Natural killer cell treated with Interleukin-12 subunit alpha and Interleukin-12 subunit beta and Interleukin-15 and Interleukin-18, amount 100 ng/mL, for 72 hours (primary cell): ENCODE results near the gene HCRTR1. TPM values are rescaled to one million over a fixed set of nuclear protein-coding genes. Genes with fewer than 3 reads are reported as not detected.
A peak's percentile ranks its signal among the peaks of the same experiment; 100 is the strongest.

ENCODE experiments used
- ATAC-seq, 2 donors: fragments of 150-1000 bp; cut with Tn5 transposase in 1 of 2; sonication (Bioruptor Pico), chemical (Tn5 transposase) in 1 of 2; 2 replicates each; pipeline ENCODE4 v1.10.0; 2021
- DNase-seq: peaks from one replicate; pipeline ENCODE4 v3.0.0; 2022; ENCODE audit warnings: low spot score
- H3K27ac Mint-ChIP-seq, 2 donors: 1 replicate in 1 of 2; 2 replicates in 1 of 2; pipeline ENCODE4 v1.8.0; 2022; ENCODE audit warnings: mixed read lengths in 2 of 2, mild to moderate bottlenecking in 1 of 2, moderate library complexity in 1 of 2
- H3K27me3 Mint-ChIP-seq, 2 donors: 1 replicate in 1 of 2; 2 replicates in 1 of 2; pipeline ENCODE4 v1.8.0; 2022; ENCODE audit warnings: mixed read lengths in 2 of 2
- H3K36me3 Mint-ChIP-seq: one replicate; pipeline ENCODE4 v1.8.0; 2022; ENCODE audit warnings: mixed read lengths
- H3K4me1 Mint-ChIP-seq, 2 donors: 1 replicate in 1 of 2; 2 replicates in 1 of 2; pipeline ENCODE4 v1.8.0; 2022; ENCODE audit warnings: low read depth in 2 of 2, mixed read lengths in 2 of 2, mild to moderate bottlenecking in 1 of 2
- H3K4me3 Mint-ChIP-seq: one replicate; pipeline ENCODE4 v1.8.0; 2022; ENCODE audit warnings: mixed read lengths
- H3K9me3 Mint-ChIP-seq: 2 replicates; pipeline ENCODE4 v1.8.0; 2022; ENCODE audit warnings: mixed read lengths
- total RNA-seq, 2 donors: library from RNA; stranded (reverse); gene quantifications; one replicate each; pipeline ENCODE4 v1.2.3, GENCODE V29; 2022

HCRTR1 gene
- total RNA-seq, 2 donors from 2014 or later = not detected

DNA sequence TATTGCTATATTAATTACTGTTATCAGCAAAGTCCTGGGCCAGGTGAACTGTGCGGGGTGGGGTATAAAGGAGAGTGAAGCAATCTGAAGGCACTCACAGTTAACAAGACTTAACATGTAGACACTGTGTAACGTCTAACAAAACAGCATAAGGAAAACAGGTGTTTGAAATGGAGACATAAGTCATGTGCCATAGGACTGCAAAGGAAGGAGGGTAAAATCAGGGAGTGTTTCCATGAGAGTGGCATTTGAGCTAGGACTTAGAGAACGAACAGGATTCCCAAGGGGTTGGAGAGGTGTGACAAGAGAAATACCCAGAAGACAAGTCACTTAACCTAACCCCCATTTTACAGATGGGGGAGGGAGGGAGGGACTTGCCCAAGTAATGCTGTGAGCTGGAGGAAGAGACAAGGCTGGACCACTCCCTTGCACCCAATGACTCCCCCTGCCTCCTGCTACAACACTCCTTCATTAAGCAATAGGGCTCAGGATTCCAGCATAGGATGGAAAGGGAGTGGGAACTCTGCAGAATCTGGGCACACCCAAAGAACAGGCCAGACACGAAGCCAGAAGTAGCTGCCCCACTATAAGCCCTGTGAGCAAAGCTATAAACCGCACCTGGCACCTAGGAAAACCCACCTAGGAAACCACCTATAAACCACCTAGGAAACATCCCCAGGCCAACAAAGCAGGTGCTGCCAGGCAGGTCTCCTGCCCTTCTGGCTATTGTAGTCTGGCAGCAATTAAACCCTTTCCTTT, 20.6 kb downstream of the HCRTR1 start:
- Mint-ChIP-seq H3K4me3 (no peak overlapping the region), H3K4me1 (peaks cover 23 to 30% of the 10 kb centered on the region in 2 donors), H3K36me3 (no peaks in the 10 kb centered on the region), H3K9me3 (no peaks in the 10 kb centered on the region), H3K27ac (peak overlapping the region; percentile 16 to 51), H3K27me3 (no peaks in the 10 kb centered on the region)
- no peak for ATAC-seq
- no peak for DNase-seq

DNA sequence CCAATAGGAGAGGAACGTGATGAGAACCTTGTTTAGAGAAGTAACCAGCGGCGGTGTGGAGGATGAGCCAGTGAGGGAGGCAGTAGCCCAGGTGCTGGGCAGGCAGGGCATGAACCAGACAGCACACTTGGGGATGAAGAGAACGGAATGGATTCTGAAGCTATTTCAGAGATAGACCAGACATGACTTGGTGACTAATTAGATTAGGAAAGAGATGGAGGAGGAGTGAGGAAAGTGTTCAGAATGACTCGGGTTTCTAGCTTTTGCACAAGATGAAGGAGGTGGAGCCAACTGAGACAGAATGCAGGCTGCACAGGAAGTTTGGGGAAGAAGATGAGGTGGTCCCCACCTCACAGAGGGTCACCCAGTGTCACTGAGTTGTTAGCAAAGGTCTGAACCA, 22.1 kb downstream of the HCRTR1 start:
- Mint-ChIP-seq H3K9me3 (no peaks in the 10 kb centered on the region), H3K4me3 (no peak overlapping the region), H3K4me1 (peaks cover 32 to 39% of the 10 kb centered on the region in 2 donors), H3K27ac (no peak overlapping the region), H3K27me3 (no peaks in the 10 kb centered on the region), H3K36me3 (no peaks in the 10 kb centered on the region)
- ATAC-seq (no peak), DNase-seq (no peak)

DNA sequence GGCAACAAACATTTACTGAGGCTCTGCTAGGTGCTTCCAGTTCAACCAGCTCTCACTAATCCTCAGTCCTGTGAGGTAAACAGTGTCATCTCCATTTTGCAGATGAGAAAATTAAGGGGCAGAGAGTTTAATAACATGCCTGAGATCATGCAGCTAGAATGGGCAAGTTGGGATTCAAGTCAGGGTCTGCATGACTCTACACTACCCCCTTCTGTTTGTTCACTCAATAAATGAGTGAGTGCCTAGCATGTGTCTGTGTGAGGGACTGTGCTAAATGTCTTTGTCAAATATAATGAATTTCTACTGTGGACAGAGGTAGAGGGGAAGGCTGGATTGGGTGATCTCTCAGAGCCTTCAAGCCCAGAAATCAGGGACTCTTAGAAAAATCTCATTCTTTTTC, 22.7 kb downstream of the HCRTR1 start:
- Mint-ChIP-seq H3K36me3 (no peaks in the 10 kb centered on the region), H3K27me3 (no peaks in the 10 kb centered on the region), H3K4me3 (no peak overlapping the region), H3K27ac (no peak overlapping the region), H3K9me3 (no peaks in the 10 kb centered on the region), H3K4me1 (peaks cover 32 to 44% of the 10 kb centered on the region in 2 donors)
- ATAC-seq (no peak), DNase-seq (no peak)

DNA sequence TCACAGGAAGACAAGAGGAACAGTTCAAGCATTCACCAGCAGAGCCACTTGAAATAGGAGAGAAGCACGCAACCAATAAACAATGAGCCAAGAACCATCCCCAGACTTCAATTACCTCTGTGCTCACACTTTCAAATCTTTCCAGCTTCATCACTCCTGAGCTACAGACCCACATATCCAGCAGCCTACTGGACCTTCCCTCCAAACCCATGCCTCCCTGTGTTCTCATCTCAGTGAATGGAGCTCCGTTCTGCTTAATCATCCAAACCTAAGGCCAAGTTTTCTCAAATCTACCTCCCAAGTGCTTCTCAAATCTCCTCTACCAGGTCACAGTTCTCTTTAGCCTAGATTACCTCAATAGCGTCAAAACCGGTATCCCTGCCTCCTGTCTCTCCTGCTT, 23.5 kb downstream of the HCRTR1 start:
- Mint-ChIP-seq H3K4me1 (peaks cover 34 to 45% of the 10 kb centered on the region in 2 donors), H3K4me3 (no peak overlapping the region), H3K27me3 (no peaks in the 10 kb centered on the region), H3K9me3 (no peaks in the 10 kb centered on the region), H3K36me3 (no peaks in the 10 kb centered on the region), H3K27ac (no peak overlapping the region)
- no peak for DNase-seq
- ATAC-seq = no peak

DNA sequence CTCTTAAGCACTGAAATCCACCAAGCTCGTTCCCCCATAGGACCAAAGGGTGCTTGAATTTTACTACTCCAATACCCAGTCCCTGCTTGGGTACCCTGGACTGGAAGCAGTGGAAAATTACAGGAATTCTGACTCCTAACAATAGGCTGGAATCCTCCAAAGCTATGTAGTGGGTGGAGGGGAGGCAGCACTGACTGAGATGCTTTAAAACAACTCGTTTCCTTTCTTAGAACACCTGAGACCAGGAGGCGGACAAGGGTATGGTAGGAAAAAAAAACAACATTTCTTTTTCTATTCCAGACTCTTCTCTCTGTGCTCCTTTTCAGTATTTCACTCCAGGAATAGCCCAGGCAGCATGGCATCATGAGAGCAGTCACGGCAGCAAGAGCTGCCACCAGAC, 24.9 kb downstream of the HCRTR1 start:
- Mint-ChIP-seq H3K4me1 (peaks cover 34 to 47% of the 10 kb centered on the region in 2 donors), H3K27me3 (no peaks in the 10 kb centered on the region), H3K9me3 (peaks cover 6% of the 10 kb centered on the region), H3K36me3 (peaks cover 7% of the 10 kb centered on the region), H3K27ac (no peak overlapping the region), H3K4me3 (no peak overlapping the region)
- ATAC-seq = no peak
- DNase-seq = no peak

DNA sequence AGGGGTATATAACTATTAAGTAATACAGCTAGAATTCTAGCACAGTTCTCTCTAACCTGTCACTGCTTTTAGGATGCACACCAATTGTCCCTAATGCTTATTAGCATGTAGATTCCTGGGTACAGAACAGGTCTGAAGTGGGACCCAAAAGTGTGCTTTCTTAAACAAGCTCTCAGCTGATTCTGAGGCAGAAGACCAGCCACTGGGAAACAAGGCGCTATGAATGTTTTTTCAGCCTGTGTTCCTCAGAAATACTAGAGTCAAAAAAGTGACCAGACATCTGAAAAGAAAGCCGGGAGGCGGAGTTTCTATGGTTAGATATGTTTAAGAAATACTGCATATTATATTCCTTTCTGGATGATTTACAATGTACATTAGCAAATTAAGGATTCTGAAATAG, 25.4 kb downstream of the HCRTR1 start:
- H3K36me3 Mint-ChIP-seq = peaks cover 7% of the 10 kb centered on the region
- ATAC-seq (no peak), DNase-seq (no peak)
- H3K27me3 Mint-ChIP-seq = no peaks in the 10 kb centered on the region
- H3K4me3 Mint-ChIP-seq = no peak overlapping the region
- H3K9me3 Mint-ChIP-seq = peaks cover 6% of the 10 kb centered on the region
- no peak overlapping the region for H3K27ac Mint-ChIP-seq
- H3K4me1 Mint-ChIP-seq = peaks cover 31 to 44% of the 10 kb centered on the region in 2 donors

DNA sequence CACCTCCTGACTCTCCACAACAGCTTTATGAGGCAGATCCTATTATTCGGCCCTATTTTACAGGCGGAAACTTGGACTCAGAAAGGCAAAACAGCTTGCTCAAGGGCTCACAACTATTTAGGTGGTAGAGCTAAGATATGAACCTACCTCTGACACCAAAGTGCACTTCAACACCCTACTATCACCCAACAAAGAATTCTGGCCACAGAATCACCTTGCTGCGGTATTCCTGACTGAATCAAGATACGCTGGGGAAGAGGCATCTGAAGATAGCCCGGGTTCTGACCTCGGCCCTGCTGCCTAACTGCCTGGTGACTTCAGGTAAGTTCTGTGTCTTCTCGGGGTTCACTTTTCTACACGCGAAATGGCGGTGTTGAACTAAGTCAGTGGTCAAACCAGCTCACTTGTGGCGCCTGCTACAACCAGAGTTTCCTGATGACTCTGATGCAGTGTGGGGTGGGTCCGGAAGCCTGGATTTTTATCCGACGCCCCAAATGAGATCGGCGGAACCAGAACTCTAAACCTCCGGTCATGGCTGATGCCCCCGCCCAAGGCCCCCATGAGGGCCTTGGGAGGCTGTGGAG, 26.6 kb downstream of the HCRTR1 start:
- Mint-ChIP-seq H3K36me3 (peaks cover 7% of the 10 kb centered on the region), H3K4me3 (peak overlapping the region; percentile 92), H3K27me3 (no peaks in the 10 kb centered on the region), H3K9me3 (peaks cover 6% of the 10 kb centered on the region), H3K27ac (peak overlapping the region; percentile 87 to 96), H3K4me1 (peaks cover 27 to 33% of the 10 kb centered on the region in 2 donors)
- no peak for DNase-seq
- peak; percentile 73 for ATAC-seq

DNA sequence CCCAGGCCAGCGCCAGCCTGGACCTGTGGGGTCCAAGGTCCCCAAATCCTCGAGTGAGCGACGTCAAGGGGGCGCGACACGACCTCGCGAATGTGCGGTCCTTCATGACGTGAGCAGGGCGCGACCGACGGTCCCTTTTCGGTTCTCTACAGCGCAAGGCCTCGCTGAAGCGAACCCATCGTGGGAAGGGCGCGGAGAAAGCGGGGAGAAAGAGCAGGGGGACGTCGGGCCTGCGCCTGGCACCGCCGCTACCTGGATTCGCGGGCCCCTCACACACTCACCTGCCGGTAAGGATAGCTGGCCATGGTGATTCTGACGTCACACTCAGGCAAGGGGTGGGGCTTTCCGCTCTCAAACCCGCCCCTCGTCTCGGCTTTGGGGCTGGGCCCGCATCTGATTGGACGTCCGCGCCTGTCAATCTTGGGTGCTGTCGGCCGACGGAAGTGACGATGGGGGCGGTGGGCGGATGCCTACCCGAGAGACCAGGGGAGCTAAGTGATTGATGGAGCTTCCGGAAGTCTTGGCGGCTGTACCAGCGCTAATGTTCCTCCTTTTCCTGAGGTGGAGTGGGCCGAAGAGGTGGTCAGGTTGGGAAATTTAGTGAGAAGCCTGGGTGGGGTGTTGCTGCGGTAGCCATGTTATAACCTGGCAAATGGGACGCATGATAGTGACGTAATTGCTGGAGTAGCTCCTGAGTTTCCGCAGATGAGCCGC, 27.2 kb downstream of the HCRTR1 start, which contains the start of gene PEF1:
Gene PEF1, minus strand, starts transcription at position 317 of the 714 bp plus-strand sequence. Its CDS starts 12 bp downstream, at position 305.
- H3K9me3 Mint-ChIP-seq = peaks cover 6% of the 10 kb centered on the region
- peak within 1 kb of the TSS; percentile 87 to 96 for H3K27ac Mint-ChIP-seq
- no peaks in the 10 kb centered on the region for H3K27me3 Mint-ChIP-seq
- ATAC-seq (peak; percentile 95 to 96), DNase-seq (peak; percentile 99)
- H3K4me1 Mint-ChIP-seq = peaks cover 27 to 33% of the 10 kb centered on the region in 2 donors
- H3K4me3 Mint-ChIP-seq = peak within 1 kb of the TSS; percentile 92
- H3K36me3 Mint-ChIP-seq = peaks cover 7% of the 10 kb centered on the region

DNA sequence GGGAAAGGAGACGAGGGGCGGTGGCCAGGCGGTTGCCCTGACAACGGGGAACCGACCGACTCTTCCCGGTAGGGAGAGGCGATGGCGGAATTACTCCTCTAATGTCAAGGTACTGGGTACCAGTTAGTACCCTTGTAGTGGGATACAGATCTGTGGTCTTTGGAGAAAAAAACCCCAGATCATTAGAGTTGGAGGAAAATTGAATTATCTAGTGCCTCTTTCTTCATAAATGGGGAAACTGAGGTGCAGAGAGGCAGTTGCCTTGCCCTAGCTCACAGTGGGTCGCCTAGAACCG, 27.7 kb downstream of the HCRTR1 start:
- Mint-ChIP-seq H3K27ac (peak overlapping the region; percentile 87 to 96), H3K27me3 (no peaks in the 10 kb centered on the region), H3K9me3 (peaks cover 6% of the 10 kb centered on the region), H3K4me1 (peaks cover 27 to 33% of the 10 kb centered on the region in 2 donors), H3K36me3 (peaks cover 7% of the 10 kb centered on the region), H3K4me3 (peak overlapping the region; percentile 92)
- DNase-seq (no peak), ATAC-seq (no peak)

DNA sequence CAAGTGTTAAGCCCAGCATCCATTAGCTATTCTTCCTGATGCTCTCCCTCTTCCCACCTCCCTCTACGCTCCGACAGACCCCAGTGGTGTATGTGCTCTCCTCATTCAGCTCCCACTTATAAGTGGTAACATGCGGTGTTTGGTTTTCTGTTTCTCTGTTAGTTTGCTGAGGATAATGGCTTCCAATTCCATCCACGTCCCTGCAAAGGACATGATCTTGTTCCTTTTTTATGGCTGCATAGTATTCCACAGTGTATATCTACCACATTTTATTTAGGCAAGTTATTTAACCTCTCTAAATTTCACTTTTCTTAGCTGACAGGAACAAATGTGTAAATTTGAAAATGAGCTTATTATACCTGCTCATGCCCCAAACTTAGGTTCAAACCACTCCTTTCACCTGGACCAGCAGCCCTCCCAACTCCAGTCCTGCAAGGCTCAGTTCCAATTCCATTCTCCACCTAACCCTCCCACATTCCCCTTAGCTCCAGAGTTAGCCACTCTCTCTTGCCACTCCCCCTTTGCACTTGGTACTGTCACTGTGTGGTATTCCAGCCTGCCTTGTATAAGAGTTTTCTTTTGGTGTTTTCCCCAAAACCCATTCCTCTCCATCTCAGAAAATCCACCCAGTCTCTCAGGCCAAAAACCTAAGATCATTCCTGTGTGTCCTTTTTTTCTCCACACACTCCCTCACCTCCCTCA, 28.9 kb downstream of the HCRTR1 start:
- Mint-ChIP-seq H3K27me3 (no peaks in the 10 kb centered on the region), H3K27ac (peak overlapping the region; percentile 87 to 96), H3K4me3 (peak overlapping the region; percentile 92), H3K4me1 (peaks cover 27 to 33% of the 10 kb centered on the region in 2 donors), H3K36me3 (peaks cover 7% of the 10 kb centered on the region), H3K9me3 (peaks cover 6% of the 10 kb centered on the region)
- ATAC-seq (no peak), DNase-seq (no peak)

DNA sequence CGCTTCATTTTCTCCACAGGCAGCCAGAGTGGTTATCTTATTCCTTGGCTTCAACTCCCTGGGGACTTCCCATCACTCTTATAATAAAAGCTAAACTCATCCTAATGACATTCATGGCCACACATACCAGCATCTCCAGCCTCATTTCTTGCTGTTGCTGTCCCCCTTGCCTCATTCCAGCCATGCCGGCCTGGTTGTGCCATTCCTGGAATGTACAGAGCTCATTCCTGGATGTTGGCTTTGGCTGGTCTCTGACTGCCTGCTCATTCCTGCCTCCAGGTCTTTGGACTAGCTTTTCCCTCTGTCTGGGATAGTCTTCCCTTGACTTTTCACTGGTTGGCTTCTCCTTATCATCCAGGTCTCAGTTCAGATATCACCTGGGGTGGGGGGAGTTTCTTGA, 29.6 kb downstream of the HCRTR1 start:
- H3K4me1 Mint-ChIP-seq = peaks cover 27 to 33% of the 10 kb centered on the region in 2 donors
- H3K9me3 Mint-ChIP-seq = peaks cover 6% of the 10 kb centered on the region
- no peaks in the 10 kb centered on the region for H3K27me3 Mint-ChIP-seq
- peaks cover 7% of the 10 kb centered on the region for H3K36me3 Mint-ChIP-seq
- H3K4me3 Mint-ChIP-seq = peak overlapping the region; percentile 92
- H3K27ac Mint-ChIP-seq = peak overlapping the region in 1 of 2 donors; percentile 87
- DNase-seq (no peak), ATAC-seq (no peak)

DNA sequence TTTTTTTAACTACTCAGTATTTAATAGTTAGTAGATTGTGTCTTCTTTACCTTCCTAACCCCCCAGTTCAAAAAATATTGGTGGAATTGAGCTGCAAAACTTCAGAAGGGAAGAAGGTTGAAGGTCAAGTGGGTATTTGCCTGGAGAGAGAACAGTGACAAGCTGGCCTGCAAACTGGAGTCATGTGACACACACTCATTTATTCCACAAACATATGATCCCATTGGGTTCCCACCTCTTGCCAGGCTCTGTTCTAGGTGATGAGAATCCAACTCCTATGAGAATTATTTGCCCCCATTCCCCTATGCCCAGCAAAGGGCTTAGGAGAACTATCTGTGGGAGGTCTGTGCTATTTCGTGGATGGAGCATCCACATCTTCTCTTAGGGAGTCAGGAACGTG, 30.7 kb downstream of the HCRTR1 start:
- DNase-seq = no peak
- peaks cover 6% of the 10 kb centered on the region for H3K9me3 Mint-ChIP-seq
- peaks cover 7% of the 10 kb centered on the region for H3K36me3 Mint-ChIP-seq
- H3K4me3 Mint-ChIP-seq = no peak overlapping the region
- ATAC-seq = no peak
- H3K4me1 Mint-ChIP-seq = peaks cover 27 to 33% of the 10 kb centered on the region in 2 donors
- no peak overlapping the region for H3K27ac Mint-ChIP-seq
- no peaks in the 10 kb centered on the region for H3K27me3 Mint-ChIP-seq

DNA sequence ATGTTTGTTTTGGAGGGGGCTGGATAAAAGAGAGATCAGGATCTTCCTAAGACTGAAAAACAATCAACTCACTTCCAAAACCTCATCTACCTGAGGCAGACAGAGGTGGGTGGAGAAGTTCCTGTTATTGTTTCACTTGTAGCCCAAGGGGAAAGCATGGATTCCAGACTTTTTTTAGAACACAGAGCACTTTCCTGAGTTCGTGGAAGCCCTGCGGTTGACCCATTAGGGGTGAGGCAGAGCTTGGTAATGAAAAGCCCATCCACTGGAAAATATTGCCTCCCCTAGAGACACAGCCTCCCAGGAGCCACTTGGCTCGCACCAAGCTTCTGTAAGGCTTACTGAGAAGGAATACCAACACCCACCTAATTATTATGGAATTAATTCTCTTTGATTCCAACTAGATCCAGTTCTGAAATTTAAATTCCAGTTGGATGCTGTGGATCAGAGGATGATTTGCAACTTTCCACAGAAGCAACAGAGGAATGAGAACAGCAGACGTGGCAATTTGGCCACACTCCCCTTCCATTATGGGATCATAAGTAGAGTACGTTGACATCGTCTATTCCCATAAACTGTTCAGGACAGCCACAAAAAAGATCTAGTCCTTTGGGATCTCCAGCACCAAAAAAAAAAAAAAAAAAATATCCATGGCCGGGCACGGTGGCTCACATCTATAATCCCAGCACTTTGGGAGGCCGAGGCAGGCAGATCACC, 31.3 kb downstream of the HCRTR1 start:
- ATAC-seq = no peak
- no peak overlapping the region for H3K27ac Mint-ChIP-seq

More for the DNA sequence above, 31.3 kb downstream of the HCRTR1 start:
- H3K4me3 Mint-ChIP-seq = no peak overlapping the region
- H3K9me3 Mint-ChIP-seq = peaks cover 6% of the 10 kb centered on the region
- DNase-seq = no peak
- H3K27me3 Mint-ChIP-seq = no peaks in the 10 kb centered on the region
- peaks cover 22 to 28% of the 10 kb centered on the region in 2 donors for H3K4me1 Mint-ChIP-seq
- peaks cover 7% of the 10 kb centered on the region for H3K36me3 Mint-ChIP-seq
